KG1 (cell line): ENCODE data around the gene FOXJ3.

Experiments
- DNase-seq: peaks from one replicate; lab custom pipeline; 2025; lab: John Stamatoyannopoulos, UW

FOXJ3 gene

DNA sequence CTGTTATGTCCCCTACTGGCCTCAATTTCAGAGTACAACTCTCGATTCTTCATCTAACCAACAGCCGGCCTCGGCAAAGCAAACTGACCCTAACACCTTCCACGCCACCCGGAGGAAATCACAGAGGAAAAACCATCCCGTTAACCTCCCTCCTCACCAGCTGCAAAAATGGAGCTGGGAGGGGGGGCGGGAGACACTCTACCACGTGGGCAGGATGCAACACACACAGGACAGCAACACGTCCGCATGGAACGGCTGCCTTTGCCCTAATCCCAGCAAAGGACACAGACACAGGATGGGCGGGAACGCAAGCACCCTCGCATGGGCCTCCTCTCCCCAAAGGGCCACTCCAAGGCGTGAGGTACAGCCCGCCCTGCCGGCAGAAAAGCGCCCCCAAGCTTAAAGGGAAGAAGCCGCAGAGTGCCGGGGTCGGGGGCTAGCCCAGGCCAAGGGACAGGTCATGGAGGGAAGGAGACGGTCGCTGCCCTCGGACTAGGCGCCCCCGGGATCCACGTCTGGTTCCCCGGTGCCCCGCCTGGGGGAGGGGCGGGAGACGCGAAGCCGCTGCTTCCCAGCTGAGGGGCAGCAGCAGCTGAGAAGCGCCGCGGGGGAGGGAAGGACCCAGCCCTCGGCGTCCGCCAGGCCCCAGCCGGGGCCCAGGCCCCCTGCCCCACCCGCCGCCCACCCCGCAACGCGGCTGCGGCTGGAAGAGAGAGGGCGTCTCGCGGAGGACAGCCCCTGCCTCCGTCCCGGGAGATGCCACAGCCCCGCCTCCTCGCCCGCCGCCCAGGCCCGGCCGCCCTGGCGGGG, 590 bp downstream of the FOXJ3 start:
- no peak for DNase-seq

- no peak for DNase-seq
Observed at GRCh38 chr1:42333662-42334239, 1.3 kb downstream of the FOXJ3 start.

DNA sequence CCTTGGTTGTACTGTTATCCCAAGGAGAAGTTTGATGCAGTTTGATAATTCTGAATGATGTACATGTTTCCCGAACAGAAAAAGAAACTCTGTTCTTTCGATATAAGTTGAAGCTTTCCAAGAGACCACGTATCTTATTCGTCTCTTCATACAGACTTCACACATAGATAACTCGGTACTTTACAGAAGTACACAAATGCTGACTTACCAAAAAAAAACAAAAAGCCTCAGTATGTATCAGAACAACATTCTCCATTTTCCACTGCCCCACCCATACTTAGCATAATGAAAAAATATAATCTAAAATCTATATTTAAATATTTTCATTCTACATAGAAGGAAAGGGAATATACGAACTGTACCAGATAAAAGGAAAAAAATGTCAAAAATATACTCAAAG, 2.2 kb downstream of the FOXJ3 start:
- no peak for DNase-seq

- no peak for DNase-seq
Observed at GRCh38 chr1:42330215-42330614, 4.8 kb downstream of the FOXJ3 start.

DNA sequence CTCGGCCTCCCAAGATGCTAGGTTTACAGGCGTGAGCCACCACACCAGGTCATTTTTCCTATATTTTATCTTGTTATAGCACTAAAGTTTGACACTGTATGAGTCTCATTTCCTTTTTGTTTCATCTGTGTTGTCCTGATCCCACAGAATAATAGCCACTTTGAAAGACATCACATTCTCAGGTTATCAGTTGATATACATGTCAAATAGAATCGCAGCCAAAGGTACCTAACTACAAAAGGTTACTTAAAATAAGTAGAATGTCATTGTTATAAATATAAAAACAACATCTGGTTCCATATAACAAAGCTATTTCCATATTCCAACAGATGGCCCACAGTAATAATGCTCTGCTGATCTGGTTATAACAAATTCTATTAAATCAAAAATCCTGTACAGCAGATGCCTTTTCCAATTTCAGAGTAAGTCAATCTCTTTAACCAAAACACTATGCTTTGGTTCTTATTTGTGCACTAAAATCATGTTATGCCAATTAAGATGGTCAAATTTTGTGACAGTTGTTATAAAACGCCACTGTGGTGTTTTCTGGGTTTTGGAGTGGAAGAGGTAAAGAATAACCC, 6.0 kb downstream of the FOXJ3 start:
- no peak for DNase-seq

DNA sequence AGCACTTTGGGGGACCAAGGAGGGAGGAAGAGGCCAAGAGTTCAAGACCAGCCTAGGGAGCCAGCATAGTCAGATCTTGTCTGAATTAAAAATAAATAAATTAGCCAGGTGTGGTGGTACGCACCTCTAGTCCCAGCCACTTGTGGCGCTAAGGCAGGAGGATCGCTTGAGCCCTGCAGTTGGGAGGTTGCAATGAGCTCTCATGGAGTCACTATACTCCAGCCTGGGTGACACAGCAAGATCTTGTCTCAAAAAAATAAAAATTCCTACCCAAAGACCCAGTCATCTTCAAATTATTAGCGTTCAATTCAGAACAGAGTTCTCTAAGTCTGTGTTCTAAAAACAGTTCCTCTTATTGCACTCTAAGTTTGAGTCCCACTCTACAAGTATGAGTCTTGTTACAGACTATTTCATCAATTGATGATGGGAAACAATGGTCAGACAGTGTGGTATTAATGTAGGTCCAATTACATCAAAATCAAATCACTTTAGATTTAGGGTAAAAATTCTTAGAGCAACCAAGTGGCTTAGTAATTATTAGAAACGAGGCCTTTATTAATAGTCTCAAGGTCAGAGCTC, 6.9 kb downstream of the FOXJ3 start:
- DNase-seq = no peak

DNA sequence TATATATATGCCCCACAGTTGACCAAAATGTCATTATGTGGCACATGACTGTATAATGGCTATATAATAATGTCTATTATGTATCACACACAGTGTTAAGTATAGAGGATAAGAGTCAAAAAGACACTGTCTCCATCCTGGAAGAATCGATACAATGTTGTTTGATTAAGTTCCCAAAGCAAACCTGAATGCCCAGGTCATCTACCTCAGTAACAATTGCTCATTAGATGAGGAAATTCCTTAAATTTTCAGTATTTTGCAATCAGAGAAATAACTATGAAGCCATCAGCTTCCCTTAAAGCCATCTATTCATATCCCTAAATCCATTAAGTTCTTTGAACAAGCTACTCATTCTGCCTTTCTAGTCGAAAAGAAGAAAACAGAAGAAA, 10.0 kb downstream of the FOXJ3 start:
- no peak for DNase-seq

DNA sequence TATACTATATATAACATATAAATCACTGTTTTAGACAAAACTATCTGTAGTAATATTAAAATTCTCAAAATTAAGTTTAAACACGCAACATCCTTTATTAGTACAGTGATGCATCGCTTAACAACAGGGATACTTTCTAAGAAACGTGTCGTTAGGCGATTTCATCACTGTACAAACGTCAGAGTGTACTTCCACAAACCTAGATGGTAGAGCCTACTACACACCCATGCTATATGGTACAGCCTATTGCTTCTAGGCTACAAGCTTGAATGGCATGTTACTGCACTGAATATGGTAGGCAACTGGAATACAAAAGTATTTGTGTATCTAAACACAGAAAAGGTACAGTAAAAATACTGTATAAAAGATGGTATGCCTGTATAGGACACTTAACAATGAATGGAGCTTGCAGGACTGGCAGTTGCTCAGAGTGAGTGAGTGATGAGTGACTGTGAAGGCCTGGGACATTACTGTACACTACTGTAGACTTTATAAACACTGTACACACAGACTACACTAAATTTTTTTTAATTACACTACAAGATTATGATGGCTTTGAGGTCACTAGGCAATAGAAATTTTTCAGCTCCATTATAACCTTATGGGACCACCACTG, 10.5 kb downstream of the FOXJ3 start:
- no peak for DNase-seq

DNA sequence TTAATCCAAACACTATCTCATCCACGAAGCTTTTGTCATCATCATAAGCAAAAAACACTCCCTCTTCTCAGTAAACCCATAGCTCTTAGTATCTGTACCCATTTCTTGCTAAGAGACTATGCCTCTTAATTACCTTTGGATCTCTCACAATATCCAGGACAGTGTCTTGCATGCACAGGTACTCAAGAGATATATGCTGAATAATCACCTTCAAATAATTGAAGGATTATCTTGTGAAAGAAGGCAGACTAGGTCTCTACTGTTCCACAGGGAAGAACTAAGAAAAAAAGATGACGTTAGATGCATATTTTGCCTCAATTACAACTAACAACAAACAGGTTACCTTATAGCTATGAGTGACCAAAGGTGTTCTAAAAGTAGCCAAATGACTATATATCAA, 11.5 kb downstream of the FOXJ3 start:
- DNase-seq = no peak

GRCh38 chr1:42322577-42322976, 12.5 kb downstream of the FOXJ3 start:
- no peak for DNase-seq

GRCh38 chr1:42321731-42322130, 13.3 kb downstream of the FOXJ3 start:
- no peak for DNase-seq

DNA sequence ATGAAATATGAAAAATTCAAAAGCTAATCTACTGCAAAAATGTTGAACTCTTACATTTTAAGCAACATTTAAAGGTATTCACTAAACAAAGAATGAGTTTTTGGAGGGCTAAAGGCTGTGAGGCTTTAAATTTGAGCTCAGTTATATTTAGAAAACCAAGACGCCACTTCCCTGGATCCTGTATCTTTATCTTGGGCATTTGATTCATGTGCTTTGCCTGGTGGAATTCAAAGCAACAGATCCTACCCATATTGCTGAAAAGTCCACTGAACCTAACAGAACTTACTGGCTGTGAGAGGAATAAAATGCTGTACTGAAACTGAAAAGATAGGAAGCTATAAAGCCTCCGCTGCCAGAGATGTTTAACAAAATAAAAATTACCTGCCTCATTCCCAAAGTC, 14.3 kb downstream of the FOXJ3 start:
- no peak for DNase-seq

GRCh38 chr1:42319871-42320484, 15.1 kb downstream of the FOXJ3 start:
- peak; percentile 18 for DNase-seq

GRCh38 chr1:42319128-42319851, 15.7 kb downstream of the FOXJ3 start:
- no peak for DNase-seq

- DNase-seq = no peak
Observed at GRCh38 chr1:42318601-42319000, 16.4 kb downstream of the FOXJ3 start.

DNA sequence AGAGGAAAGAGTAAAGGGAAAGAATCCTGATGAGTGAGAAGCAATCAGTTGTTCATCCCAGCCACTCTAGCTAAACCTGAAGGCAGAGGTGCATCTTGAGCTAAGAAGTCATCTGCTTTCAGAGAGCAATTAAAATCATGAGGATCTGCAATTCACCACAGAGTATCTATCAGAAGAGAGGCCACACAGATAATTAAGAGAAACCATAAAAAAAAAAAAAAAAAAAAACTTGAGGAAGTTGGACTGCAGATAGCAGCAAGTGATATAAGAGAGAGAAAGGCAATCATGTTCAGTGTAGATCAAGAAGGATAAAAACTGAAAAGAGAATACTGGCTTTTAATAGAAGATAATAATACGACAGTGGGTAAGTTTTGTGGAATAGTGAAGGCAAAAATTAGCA, 17.7 kb downstream of the FOXJ3 start:
- no peak for DNase-seq

DNA sequence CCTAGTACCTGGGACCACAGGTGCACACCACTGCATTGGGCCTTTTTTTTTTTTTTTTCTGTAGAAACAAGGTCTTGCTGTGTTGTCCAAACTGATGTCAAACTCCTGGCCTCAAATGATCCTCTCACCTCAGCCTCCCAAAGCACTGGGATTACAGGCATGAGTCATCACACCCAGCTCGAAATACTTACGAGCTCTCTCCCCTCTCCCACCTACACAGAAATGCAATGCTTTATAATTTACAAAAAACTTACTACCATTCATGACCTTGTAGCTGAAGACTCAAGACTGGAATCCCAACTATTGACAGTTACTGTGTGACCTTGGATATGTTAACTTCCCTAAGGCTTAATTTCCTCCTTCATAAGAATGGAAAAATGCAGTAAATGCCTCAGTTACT, 18.7 kb downstream of the FOXJ3 start:
- DNase-seq = no peak

DNA sequence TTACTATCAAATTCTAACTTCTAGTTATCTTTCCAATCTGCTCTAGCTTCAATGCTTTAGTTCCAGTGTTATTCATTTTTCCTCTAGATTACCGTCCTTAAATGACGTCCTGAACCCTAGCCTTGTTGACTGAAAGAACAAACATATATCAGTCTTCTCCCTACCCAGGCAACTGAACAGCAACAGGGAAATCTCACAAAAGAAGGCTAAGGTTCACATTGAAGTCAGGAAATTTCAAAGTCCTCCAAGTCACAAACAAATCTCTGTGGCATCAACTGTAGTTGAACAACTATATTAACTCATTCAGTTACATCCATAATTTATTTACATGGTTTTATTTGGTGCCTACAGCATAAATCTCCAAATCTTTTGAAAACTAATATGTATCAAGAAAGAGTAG, 19.5 kb downstream of the FOXJ3 start:
- DNase-seq = no peak

DNA sequence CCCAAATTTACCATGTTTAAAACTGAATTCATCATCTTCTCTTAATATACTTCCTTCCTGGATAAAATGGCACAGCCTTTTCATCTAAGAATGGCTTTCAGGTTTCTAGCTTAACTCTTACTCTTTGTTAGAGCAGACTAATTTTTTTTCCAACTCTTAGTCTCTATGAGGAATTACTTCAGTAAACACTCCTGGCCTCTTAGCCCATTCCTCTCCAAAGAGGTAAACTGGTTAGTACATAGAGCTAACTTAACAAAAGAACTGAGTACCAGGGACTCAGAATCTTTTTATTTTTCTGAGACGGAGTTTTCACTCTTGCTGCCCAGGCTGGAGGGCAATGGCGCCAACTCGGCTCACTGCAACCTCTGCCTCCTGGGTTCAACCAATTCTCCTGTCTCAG, 21.1 kb downstream of the FOXJ3 start:
- DNase-seq = no peak

- DNase-seq = no peak
Observed at GRCh38 chr1:42312576-42313212, 22.3 kb downstream of the FOXJ3 start.

DNA sequence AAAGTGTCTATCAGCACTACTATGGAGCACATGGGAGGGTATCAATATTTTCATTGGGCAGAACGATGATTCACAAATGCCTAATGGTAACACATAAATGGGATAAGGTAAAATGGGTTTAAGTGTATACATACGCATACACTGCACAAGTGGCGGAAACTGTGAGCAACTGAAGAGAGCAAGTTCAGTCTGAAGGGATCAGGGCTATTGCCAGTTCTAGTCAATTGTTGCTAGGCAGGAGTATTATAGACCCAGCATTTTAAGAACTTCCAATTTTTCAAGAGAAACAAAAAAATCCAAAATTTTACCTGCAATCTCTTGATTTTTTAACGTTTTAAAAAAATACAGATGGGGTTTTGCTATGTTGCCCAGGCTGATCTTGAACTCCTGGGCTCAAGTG, 23.1 kb downstream of the FOXJ3 start:
- DNase-seq = no peak
